Measurements from ENCODE around the gene ATG3.

- TF ChIP-seq CTCF (conservative IDR thresholded peaks at IDR 0.05; ENCODE audit: low read length) = no peak
- TF ChIP-seq EZH2phosphoT487 (IDR thresholded peaks at IDR 0.05; ENCODE audit: borderline replicate concordance, low read depth, low read length) = no peak
These were observed 48.4 kb upstream of the ATG3 start for GRCh38 chr3:112610121-112610520.
